Inferior parietal cortex (tissue), 1 donor: ENCODE data around the gene AJUBA.
"Not testable (repeated sequence)": the region's sequence is repeated elsewhere in the genome, so short reads cannot be mapped to it uniquely, and the experiment has no call there.

Experiments
- DNase-seq: peaks from one replicate; pipeline ENCODE4 v3.0.0-alpha.2; 2016; ENCODE audit errors: extremely low spot score

AJUBA gene

GRCh38 chr14:22951795-22952194 lies 30.6 kb downstream of the AJUBA start:
- DNase-seq, result not testable (repeated sequence)

- no peak for DNase-seq
These were observed 36.7 kb downstream of the AJUBA start for GRCh38 chr14:22945642-22946041.

GRCh38 chr14:22939684-22940083 lies 42.7 kb downstream of the AJUBA start:
- no peak for DNase-seq

- no peak for DNase-seq
These were observed 47.2 kb downstream of the AJUBA start for GRCh38 chr14:22935156-22935555.

GRCh38 chr14:22932146-22932545 lies 50.2 kb downstream of the AJUBA start:
- DNase-seq, result no peak

GRCh38 chr14:22929961-22930364 lies 52.4 kb downstream of the AJUBA start:
- peak; percentile 68 for DNase-seq

GRCh38 chr14:22929104-22929960 lies 53.0 kb downstream of the AJUBA start, which contains the start of gene PRMT5:
Gene PRMT5, minus strand, starts transcription at chr14:22929376. Its CDS starts 15 bp downstream, at chr14:22929361.
- peak; percentile 100 for DNase-seq

GRCh38 chr14:22928237-22929103 lies 53.9 kb downstream of the AJUBA start:
- DNase-seq, result no peak

GRCh38 chr14:22926316-22926715 lies 56.0 kb downstream of the AJUBA start:
- DNase-seq, result no peak

- DNase-seq, result no peak
These were observed 56.8 kb downstream of the AJUBA start for GRCh38 chr14:22925513-22925912.

GRCh38 chr14:22923746-22924145 lies 58.6 kb downstream of the AJUBA start:
- DNase-seq, result no peak

GRCh38 chr14:22922294-22922693 lies 60.1 kb downstream of the AJUBA start:
- DNase-seq, result no peak
